Endothelial cell of umbilical vein (primary cell): ENCODE data around the gene BTBD2. TPM values are rescaled to one million over a fixed set of nuclear protein-coding genes. Genes with fewer than 3 reads are reported as not detected.

Experiments
- BruUV-seq: library from RNA; stranded (reverse); fragments of 400-500 nt; replicated peaks from 2 replicates; lab custom pipeline; 2021; lab: Mats Ljungman, UMichigan
- CTCF ChIA-PET: fragments of 300-600, 350-600 bp; sonication (Branson Sonifier 250); formaldehyde crosslinking; loops from one replicate; lab custom pipeline; 2021; ENCODE audit warnings: antibody characterized with exemption, inconsistent platforms; lab: Charles Lee
- POLR2A ChIA-PET: fragments of 300-600, 350-600 bp; sonication (Branson Sonifier 250); formaldehyde crosslinking; loops from one replicate; lab custom pipeline; 2021; ENCODE audit warnings: antibody characterized with exemption, inconsistent platforms; lab: Charles Lee
- DNase-seq: peaks from one replicate; pipeline ENCODE4 v3.0.0-alpha.2; 2011; ENCODE audit warnings: low read depth, low spot score
- FAIRE-seq: peaks from 2 replicates; lab custom pipeline; 2011; peaks lifted over from hg19 to GRCh38; lab: Jason Lieb, UNC
- H2AFZ ChIP-seq: 2 replicates; pipeline ENCODE4 v1.6.0; 2012; ENCODE audit warnings: low read depth, low read length, control low read depth, inconsistent platforms
- H3K27ac ChIP-seq: 2 replicates; pipeline ENCODE4 v1.5.1; 2011; ENCODE audit warnings: low read depth, mild to moderate bottlenecking, control low read depth, low read length, moderate library complexity; ENCODE audit not compliant: insufficient read depth
- H3K27me3 ChIP-seq, 2 experiments: 2 replicates each; pipeline versions ENCODE4 v1.6.0 to v1.6.1; 2011; ENCODE audit warnings: low read length in 2 of 2, mixed read lengths in 1 of 2; ENCODE audit not compliant: control insufficient read depth in 2 of 2, insufficient read depth in 2 of 2
- H3K36me3 ChIP-seq, 2 experiments: 2 replicates in 1 of 2; 3 replicates in 1 of 2; pipeline ENCODE4 v1.5.1; 2011; ENCODE audit warnings: low read length in 2 of 2, mild to moderate bottlenecking in 1 of 2, moderate library complexity in 1 of 2; ENCODE audit not compliant: control insufficient read depth in 2 of 2, insufficient read depth in 2 of 2; ENCODE audit errors: extremely low read depth in 1 of 2
- H3K4me1 ChIP-seq: 3 replicates; pipeline ENCODE4 v1.5.1; 2011; ENCODE audit warnings: mild to moderate bottlenecking, low read length; ENCODE audit not compliant: control insufficient read depth, insufficient read depth; ENCODE audit errors: extremely low read depth
- H3K4me2 ChIP-seq: 2 replicates; pipeline ENCODE4 v1.6.1; 2011; ENCODE audit warnings: low read length, control low read depth, mixed read lengths; ENCODE audit not compliant: insufficient read depth
- H3K4me3 ChIP-seq, 3 experiments: fragments of 200-600 bp in 1 of 3; sonication (generic), shearing (Covaris generic) in 1 of 3; replicated peaks in 1 of 3; 2 replicates each; pipeline ENCODE4 v1.5.1; 2011 to 2016; ENCODE audit warnings: control low read depth in 3 of 3, low read length in 3 of 3, mild to moderate bottlenecking in 2 of 3, inconsistent platforms in 1 of 3, low read depth in 1 of 3, moderate library complexity in 1 of 3; ENCODE audit not compliant: insufficient read depth in 1 of 3
- H3K79me2 ChIP-seq: 2 replicates; pipeline ENCODE4 v1.6.0; 2012; ENCODE audit warnings: low read length, inconsistent platforms; ENCODE audit not compliant: control insufficient read depth, insufficient read depth
- H3K9ac ChIP-seq: replicated peaks from 2 replicates; pipeline ENCODE3; 2011; ENCODE audit warnings: low read length, control low read depth; ENCODE audit not compliant: insufficient read depth; ENCODE audit errors: extremely low read depth
- H3K9me1 ChIP-seq: replicated peaks from 3 replicates; pipeline ENCODE4 v1.6.0; 2011; ENCODE audit warnings: mild to moderate bottlenecking, low read length; ENCODE audit not compliant: control insufficient read depth, insufficient read depth; ENCODE audit errors: extremely low read depth
- H3K9me3 ChIP-seq: replicated peaks from 2 replicates; pipeline ENCODE4 v1.5.1; 2012; ENCODE audit warnings: low read length, inconsistent platforms; ENCODE audit not compliant: control insufficient read depth, insufficient read depth
- H4K20me1 ChIP-seq: replicated peaks from 2 replicates; pipeline ENCODE3; 2011; ENCODE audit warnings: mild to moderate bottlenecking, low read length; ENCODE audit not compliant: control insufficient read depth, insufficient read depth; ENCODE audit errors: extremely low read depth
- EZH2 ChIP-seq: IDR thresholded peaks from 2 replicates; pipeline ENCODE4 v1.6.1; 2012; ENCODE audit warnings: borderline replicate concordance, low read depth, mild to moderate bottlenecking, moderate library complexity, low read length, inconsistent platforms; ENCODE audit not compliant: severe bottlenecking
- FOS ChIP-seq: IDR thresholded peaks from 2 replicates; pipeline ENCODE4 v1.6.1; 2011; ENCODE audit warnings: mild to moderate bottlenecking, low read length, moderate library complexity, borderline replicate concordance; ENCODE audit not compliant: insufficient read depth
- GATA2 ChIP-seq: IDR thresholded peaks from 2 replicates; pipeline ENCODE4 v1.7.0; 2011; ENCODE audit warnings: low read depth, mild to moderate bottlenecking, moderate library complexity, mixed read lengths, low read length; ENCODE audit not compliant: insufficient read length, insufficient read depth
- JUN ChIP-seq: IDR thresholded peaks from 2 replicates; pipeline ENCODE4 v1.6.1; 2011; ENCODE audit warnings: borderline replicate concordance, low read depth; ENCODE audit not compliant: insufficient read length, insufficient read depth
- MYC ChIP-seq: IDR thresholded peaks from one replicate; pipeline ENCODE4 v1.6.1; 2011; ENCODE audit warnings: mild to moderate bottlenecking, low read depth, low read length
- POLR2A ChIP-seq: IDR thresholded peaks from 2 replicates; pipeline ENCODE4 v1.6.1; 2012; ENCODE audit warnings: low read depth, mild to moderate bottlenecking, control low read depth, low read length
- POLR2AphosphoS5 ChIP-seq: IDR thresholded peaks from 2 replicates; pipeline ENCODE4 v1.6.1; 2012; ENCODE audit warnings: low read depth, mild to moderate bottlenecking, control low read depth, low read length, moderate library complexity; ENCODE audit not compliant: insufficient read depth
- dilution Hi-C: fragments of 300-500 bp; cut with MboI; formaldehyde crosslinking; loops from one replicate; pipeline ENCODE4 v1.15.0; 2019; ENCODE audit warnings: low sequenced_read_pairs; ENCODE audit not compliant: extremely low pct_ligation_motif_present
- intact Hi-C: fragments of 100-400 bp; cut with micrococcal nuclease; formaldehyde crosslinking; loops from one replicate; pipeline ENCODE4 v1.10.0; 2022
- polyA plus RNA-seq, 4 experiments: library from polyadenylated mRNA; depleted of rRNA in 3 of 4; stranded (reverse) in 3 of 4; unstranded in 1 of 4; fragments of >200 nt; gene quantifications; 2 replicates each; pipeline versions ENCODE4 v1.2.1 to v1.2.3, GENCODE V29; 2011 to 2012; ENCODE audit warnings: missing spikeins in 1 of 4
- total RNA-seq: library from RNA; stranded (reverse); gene quantifications from 2 replicates; pipeline ENCODE4 v1.2.3, GENCODE V29; 2021
- TF ChIP-seq, protein P1 (sequence below): IDR thresholded peaks from 2 replicates; pipeline ENCODE4 v1.6.1; 2011; ENCODE audit not compliant: insufficient read depth, insufficient read length
- TF ChIP-seq, protein P2 (sequence below), 2 donors: IDR thresholded peaks; 1 replicate in 1 of 2; 2 replicates in 1 of 2; pipeline ENCODE4 v1.5.1; 2011; ENCODE audit warnings: low read length in 2 of 2, mild to moderate bottlenecking in 2 of 2, moderate library complexity in 2 of 2, control low read depth in 1 of 2, inconsistent platforms in 1 of 2, low read depth in 1 of 2; ENCODE audit not compliant: insufficient read depth in 1 of 2; ENCODE audit errors: extremely low read depth in 1 of 2

The BTBD2 gene
- total and polyA plus RNA-seq, 2 donors (not counting 3 experiments of a cell fraction or from before 2014, with no cell fraction given) = 59.2 to 78.2 TPM

DNA sequence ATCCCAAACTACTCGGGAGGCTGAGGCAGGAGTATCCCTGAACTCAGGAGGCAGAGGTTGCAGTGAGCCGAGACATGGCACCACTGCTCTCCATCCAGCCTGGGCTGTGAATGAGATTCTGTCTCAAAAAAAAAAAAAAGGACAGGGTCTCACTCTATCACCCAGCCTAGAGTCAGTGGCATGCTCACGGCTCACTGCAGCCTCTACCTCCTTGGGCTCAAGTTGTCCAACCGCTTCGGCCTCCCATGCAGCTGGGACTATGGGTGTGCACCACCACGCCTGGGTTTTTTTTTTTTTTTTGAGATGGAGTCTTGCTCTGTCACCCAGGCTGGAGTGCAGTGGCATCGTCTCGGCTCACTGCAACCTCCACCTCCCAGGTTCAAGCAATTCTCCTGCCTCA lies 20.9 kb upstream of the BTBD2 start:
- H3K9ac ChIP-seq = no peak overlapping the region
- POLR2A ChIA-PET = no interaction called here
- dilution Hi-C loops (no loop called here), intact Hi-C loops (no loop called here)
- no TSS peak for BruUV-seq
- H3K4me1 ChIP-seq = peaks cover 13% of the 10 kb centered on the region
- no peak overlapping the region for H2AFZ ChIP-seq
- DNase-seq (no peak), FAIRE-seq (no peak)
- no peak overlapping the region for H3K4me3 ChIP-seq
- H3K27ac ChIP-seq = no peak overlapping the region
- H3K36me3 ChIP-seq = peaks cover 0 to 29% of the 10 kb centered on the region in 2 experiments
- no peaks in the 10 kb centered on the region for H4K20me1 ChIP-seq
- no peaks in the 10 kb centered on the region for H3K27me3 ChIP-seq
- CTCF ChIA-PET = no interaction called here
- no peaks in the 10 kb centered on the region for H3K79me2 ChIP-seq
- no peaks in the 10 kb centered on the region for H3K9me3 ChIP-seq
- H3K9me1 ChIP-seq = no peaks in the 10 kb centered on the region
- TF ChIP-seq FOS = no peak
- TF ChIP-seq JUN = no peak
- TF ChIP-seq, protein P1, sequence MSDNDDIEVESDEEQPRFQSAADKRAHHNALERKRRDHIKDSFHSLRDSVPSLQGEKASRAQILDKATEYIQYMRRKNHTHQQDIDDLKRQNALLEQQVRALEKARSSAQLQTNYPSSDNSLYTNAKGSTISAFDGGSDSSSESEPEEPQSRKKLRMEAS = no peak
- no peak overlapping the region for H3K4me2 ChIP-seq

GRCh38 chr19:2035590-2035991 lies 20.1 kb upstream of the BTBD2 start:
- dilution Hi-C loops (no loop called here), intact Hi-C loops (no loop called here)
- Histone ChIP-seq H3K9me1 (no peaks in the 10 kb centered on the region), H3K27me3 (no peaks in the 10 kb centered on the region), H3K27ac (no peak overlapping the region), H4K20me1 (no peaks in the 10 kb centered on the region), H3K4me3 (no peak overlapping the region), H2AFZ (no peak overlapping the region), H3K4me1 (peaks cover 14% of the 10 kb centered on the region), H3K36me3 (peaks cover 0 to 21% of the 10 kb centered on the region in 2 experiments), H3K9me3 (no peaks in the 10 kb centered on the region), H3K79me2 (no peaks in the 10 kb centered on the region), H3K9ac (no peak overlapping the region), H3K4me2 (no peak overlapping the region)
- FAIRE-seq (no peak), DNase-seq (no peak)
- no TSS peak for BruUV-seq
- POLR2A ChIA-PET = no interaction called here
- TF ChIP-seq POLR2AphosphoS5 (no peak), EZH2 (no peak), MYC (no peak), POLR2A (no peak), FOS (no peak), GATA2 (no peak), JUN (no peak)
- TF ChIP-seq, protein P1 = no peak
- TF ChIP-seq, protein P2, sequence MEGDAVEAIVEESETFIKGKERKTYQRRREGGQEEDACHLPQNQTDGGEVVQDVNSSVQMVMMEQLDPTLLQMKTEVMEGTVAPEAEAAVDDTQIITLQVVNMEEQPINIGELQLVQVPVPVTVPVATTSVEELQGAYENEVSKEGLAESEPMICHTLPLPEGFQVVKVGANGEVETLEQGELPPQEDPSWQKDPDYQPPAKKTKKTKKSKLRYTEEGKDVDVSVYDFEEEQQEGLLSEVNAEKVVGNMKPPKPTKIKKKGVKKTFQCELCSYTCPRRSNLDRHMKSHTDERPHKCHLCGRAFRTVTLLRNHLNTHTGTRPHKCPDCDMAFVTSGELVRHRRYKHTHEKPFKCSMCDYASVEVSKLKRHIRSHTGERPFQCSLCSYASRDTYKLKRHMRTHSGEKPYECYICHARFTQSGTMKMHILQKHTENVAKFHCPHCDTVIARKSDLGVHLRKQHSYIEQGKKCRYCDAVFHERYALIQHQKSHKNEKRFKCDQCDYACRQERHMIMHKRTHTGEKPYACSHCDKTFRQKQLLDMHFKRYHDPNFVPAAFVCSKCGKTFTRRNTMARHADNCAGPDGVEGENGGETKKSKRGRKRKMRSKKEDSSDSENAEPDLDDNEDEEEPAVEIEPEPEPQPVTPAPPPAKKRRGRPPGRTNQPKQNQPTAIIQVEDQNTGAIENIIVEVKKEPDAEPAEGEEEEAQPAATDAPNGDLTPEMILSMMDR (IDR thresholded peaks at IDR 0.05; ENCODE audit: extremely low read depth in 1 of 2, insufficient read depth in 1 of 2, low read depth in 1 of 2, low read length in 2 of 2) = no peak
- CTCF ChIA-PET = interaction anchor here (0.5 kb wide), 1 partner anchor 16 kb away, joined by 3 read pairs; no protein-coding TSS in a partner anchor
